Measurements from ENCODE around the gene FCHO2. TPM values are rescaled to one million over a fixed set of nuclear protein-coding genes. Genes with fewer than 3 reads are reported as not detected.

FCHO2 gene
- total RNA-seq, 1 experiment from 2014 or later = 25.3 TPM

DNA sequence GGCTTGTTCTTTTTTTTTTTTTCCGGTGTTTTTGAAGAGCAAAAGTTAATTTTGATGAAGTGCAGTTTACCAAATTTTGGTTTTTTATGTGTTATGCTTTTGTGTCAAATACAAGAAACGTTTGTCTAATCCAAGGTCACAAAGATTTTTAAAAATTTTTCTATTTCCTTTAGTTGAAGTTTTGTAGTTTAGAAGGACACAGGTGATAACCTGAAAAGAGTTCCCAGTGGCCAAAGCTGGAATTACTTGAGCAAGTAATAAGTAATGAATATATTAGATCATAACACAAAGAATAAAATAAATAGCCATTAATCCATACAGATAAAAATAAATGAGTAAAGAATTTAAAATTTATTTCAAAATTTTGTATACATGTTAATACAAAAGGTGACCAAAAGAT lies 71.5 kb downstream of the FCHO2 start:
- DNase-seq (ENCODE audit: low read depth, low spot score) (no peak), ATAC-seq (no peak)
- intact Hi-C loops (cut with micrococcal nuclease; ENCODE audit: unreplicated experiment) = no loop called here
- ChIA-PET POLR2A (no interaction called here), CTCF (interaction anchor here (0.7 kb wide), 1 partner anchor 787 kb away, joined by 5 read pairs; no protein-coding TSS in a partner anchor)
- Histone ChIP-seq H3K9me3 (ENCODE audit: control insufficient read depth, insufficient read depth, low read depth, low read length) (no peaks in the 10 kb centered on the region), H3K27ac (ENCODE audit: low read length) (no peak overlapping the region), H3K27me3 (ENCODE audit: control insufficient read depth, insufficient read depth, low read length) (no peaks in the 10 kb centered on the region), H3K36me3 (ENCODE audit: control insufficient read depth, insufficient read depth, low read length) (no peaks in the 10 kb centered on the region), H3K4me3 (ENCODE audit: low read depth in 2 of 2, low read length in 2 of 2) (no peak overlapping the region), H3K4me1 (ENCODE audit: control insufficient read depth, insufficient read depth, low read length) (peaks cover 7% of the 10 kb centered on the region; the same call in 1 of the 2 replicates)
- TF ChIP-seq SIN3A (IDR thresholded peaks at IDR 0.05; ENCODE audit: borderline replicate concordance, insufficient read depth, low read depth, low read length) (no peak), POLR2AphosphoS5 (IDR thresholded peaks at IDR 0.05; ENCODE audit: low read depth, low read length) (no peak), TCF7L2 (IDR thresholded peaks at IDR 0.05; ENCODE audit: low read depth, low read length) (no peak)
- TF ChIP-seq, protein P1, sequence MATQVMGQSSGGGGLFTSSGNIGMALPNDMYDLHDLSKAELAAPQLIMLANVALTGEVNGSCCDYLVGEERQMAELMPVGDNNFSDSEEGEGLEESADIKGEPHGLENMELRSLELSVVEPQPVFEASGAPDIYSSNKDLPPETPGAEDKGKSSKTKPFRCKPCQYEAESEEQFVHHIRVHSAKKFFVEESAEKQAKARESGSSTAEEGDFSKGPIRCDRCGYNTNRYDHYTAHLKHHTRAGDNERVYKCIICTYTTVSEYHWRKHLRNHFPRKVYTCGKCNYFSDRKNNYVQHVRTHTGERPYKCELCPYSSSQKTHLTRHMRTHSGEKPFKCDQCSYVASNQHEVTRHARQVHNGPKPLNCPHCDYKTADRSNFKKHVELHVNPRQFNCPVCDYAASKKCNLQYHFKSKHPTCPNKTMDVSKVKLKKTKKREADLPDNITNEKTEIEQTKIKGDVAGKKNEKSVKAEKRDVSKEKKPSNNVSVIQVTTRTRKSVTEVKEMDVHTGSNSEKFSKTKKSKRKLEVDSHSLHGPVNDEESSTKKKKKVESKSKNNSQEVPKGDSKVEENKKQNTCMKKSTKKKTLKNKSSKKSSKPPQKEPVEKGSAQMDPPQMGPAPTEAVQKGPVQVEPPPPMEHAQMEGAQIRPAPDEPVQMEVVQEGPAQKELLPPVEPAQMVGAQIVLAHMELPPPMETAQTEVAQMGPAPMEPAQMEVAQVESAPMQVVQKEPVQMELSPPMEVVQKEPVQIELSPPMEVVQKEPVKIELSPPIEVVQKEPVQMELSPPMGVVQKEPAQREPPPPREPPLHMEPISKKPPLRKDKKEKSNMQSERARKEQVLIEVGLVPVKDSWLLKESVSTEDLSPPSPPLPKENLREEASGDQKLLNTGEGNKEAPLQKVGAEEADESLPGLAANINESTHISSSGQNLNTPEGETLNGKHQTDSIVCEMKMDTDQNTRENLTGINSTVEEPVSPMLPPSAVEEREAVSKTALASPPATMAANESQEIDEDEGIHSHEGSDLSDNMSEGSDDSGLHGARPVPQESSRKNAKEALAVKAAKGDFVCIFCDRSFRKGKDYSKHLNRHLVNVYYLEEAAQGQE (IDR thresholded peaks at IDR 0.05; ENCODE audit: insufficient read depth in 1 of 2, low read depth in 2 of 2, low read length in 1 of 2) = no peak
- TF ChIP-seq, protein P2, sequence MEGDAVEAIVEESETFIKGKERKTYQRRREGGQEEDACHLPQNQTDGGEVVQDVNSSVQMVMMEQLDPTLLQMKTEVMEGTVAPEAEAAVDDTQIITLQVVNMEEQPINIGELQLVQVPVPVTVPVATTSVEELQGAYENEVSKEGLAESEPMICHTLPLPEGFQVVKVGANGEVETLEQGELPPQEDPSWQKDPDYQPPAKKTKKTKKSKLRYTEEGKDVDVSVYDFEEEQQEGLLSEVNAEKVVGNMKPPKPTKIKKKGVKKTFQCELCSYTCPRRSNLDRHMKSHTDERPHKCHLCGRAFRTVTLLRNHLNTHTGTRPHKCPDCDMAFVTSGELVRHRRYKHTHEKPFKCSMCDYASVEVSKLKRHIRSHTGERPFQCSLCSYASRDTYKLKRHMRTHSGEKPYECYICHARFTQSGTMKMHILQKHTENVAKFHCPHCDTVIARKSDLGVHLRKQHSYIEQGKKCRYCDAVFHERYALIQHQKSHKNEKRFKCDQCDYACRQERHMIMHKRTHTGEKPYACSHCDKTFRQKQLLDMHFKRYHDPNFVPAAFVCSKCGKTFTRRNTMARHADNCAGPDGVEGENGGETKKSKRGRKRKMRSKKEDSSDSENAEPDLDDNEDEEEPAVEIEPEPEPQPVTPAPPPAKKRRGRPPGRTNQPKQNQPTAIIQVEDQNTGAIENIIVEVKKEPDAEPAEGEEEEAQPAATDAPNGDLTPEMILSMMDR (IDR thresholded peaks at IDR 0.05) = peak; percentile 22; the same call in 1 of the 2 replicates
- no TSS peak for BruUV-seq (replicated peaks)
- in situ Hi-C loops (cut with HindIII; ENCODE audit: low pct_unique_long_range_greater_than_20kb, low sequenced_read_pairs) = no loop called here

DNA sequence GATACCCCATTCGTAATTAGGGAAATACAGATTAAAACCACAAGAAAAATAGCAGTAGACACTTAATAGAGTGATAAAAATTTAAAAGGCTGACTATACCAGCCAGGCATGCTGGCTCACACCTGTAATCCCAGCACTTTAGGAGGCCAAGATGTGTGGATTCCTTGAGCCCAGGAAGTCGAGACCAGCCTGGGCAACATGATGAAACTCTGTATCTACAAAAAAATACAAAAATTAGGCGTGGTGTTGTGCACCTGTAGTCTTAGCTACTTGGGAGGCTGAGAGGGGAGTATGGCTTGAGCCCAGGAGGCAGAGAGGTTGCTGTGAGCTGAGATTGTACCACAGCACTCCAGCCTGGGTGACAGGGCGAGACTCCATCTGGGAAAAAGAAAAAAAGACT lies 72.0 kb downstream of the FCHO2 start:
- no peak for ATAC-seq
- intact Hi-C loops (cut with micrococcal nuclease; ENCODE audit: unreplicated experiment) = no loop called here

More for the DNA sequence above, 72.0 kb downstream of the FCHO2 start:
- Histone ChIP-seq H3K4me1 (ENCODE audit: control insufficient read depth, insufficient read depth, low read length) (peaks cover 7% of the 10 kb centered on the region; the same call in 1 of the 2 replicates), H3K27me3 (ENCODE audit: control insufficient read depth, insufficient read depth, low read length) (no peaks in the 10 kb centered on the region), H3K9me3 (ENCODE audit: control insufficient read depth, insufficient read depth, low read depth, low read length) (no peaks in the 10 kb centered on the region), H3K36me3 (ENCODE audit: control insufficient read depth, insufficient read depth, low read length) (no peaks in the 10 kb centered on the region), H3K27ac (ENCODE audit: low read length) (no peak overlapping the region), H3K4me3 (ENCODE audit: low read depth in 2 of 2, low read length in 2 of 2) (no peak overlapping the region)
- BruUV-seq (replicated peaks) = no TSS peak
- CTCF ChIA-PET = interaction anchor here (0.7 kb wide), 1 partner anchor 787 kb away, joined by 5 read pairs; no protein-coding TSS in a partner anchor
- POLR2A ChIA-PET = interaction anchor here (0.7 kb wide), 1 partner anchor 43 kb away, joined by 4 read pairs; no protein-coding TSS in a partner anchor
- in situ Hi-C loops (cut with HindIII; ENCODE audit: low pct_unique_long_range_greater_than_20kb, low sequenced_read_pairs) = no loop called here
- TF ChIP-seq, protein P1 (IDR thresholded peaks at IDR 0.05; ENCODE audit: insufficient read depth in 1 of 2, low read depth in 2 of 2, low read length in 1 of 2) = no peak
- no peak for TF ChIP-seq TCF7L2 (IDR thresholded peaks at IDR 0.05; ENCODE audit: low read depth, low read length)
- DNase-seq (ENCODE audit: low read depth, low spot score) = no peak

Measured in Panc1 (cell line).